Glutamatergic neuron (in vitro differentiated cells): Measurements from ENCODE around the gene STRN4. TPM values are rescaled to one million over a fixed set of nuclear protein-coding genes. Genes with fewer than 3 reads are reported as not detected.

Experiments used
- DNase-seq: peaks from one replicate; pipeline ENCODE4 v3.0.0; 2022
- H3K27ac Mint-ChIP-seq: one replicate; pipeline ENCODE4 v1.8.0; 2020; ENCODE audit warnings: mild to moderate bottlenecking, mixed read lengths, inconsistent platforms; ENCODE audit not compliant: unreplicated experiment
- H3K27me3 Mint-ChIP-seq: one replicate; pipeline ENCODE4 v1.8.0; 2020; ENCODE audit warnings: mild to moderate bottlenecking, moderate library complexity, mixed read lengths, inconsistent platforms; ENCODE audit not compliant: unreplicated experiment
- H3K36me3 Mint-ChIP-seq: one replicate; pipeline ENCODE4 v1.8.0; 2020; ENCODE audit warnings: mild to moderate bottlenecking, mixed read lengths, inconsistent platforms; ENCODE audit not compliant: unreplicated experiment
- H3K4me1 Mint-ChIP-seq: one replicate; pipeline ENCODE4 v1.8.0; 2020; ENCODE audit warnings: mild to moderate bottlenecking, low read depth, mixed read lengths, inconsistent platforms; ENCODE audit not compliant: unreplicated experiment
- H3K4me3 Mint-ChIP-seq: one replicate; pipeline ENCODE4 v1.8.0; 2020; ENCODE audit warnings: mild to moderate bottlenecking, mixed read lengths, inconsistent platforms; ENCODE audit not compliant: unreplicated experiment
- H3K9me3 Mint-ChIP-seq: one replicate; pipeline ENCODE4 v1.8.0; 2020; ENCODE audit warnings: mild to moderate bottlenecking, moderate library complexity, mixed read lengths, inconsistent platforms; ENCODE audit not compliant: unreplicated experiment
- CTCF ChIP-seq: fragments of 200-600 bp; sonication (generic); IDR thresholded peaks from one replicate; pipeline ENCODE4 v1.5.0; 2021; ENCODE audit not compliant: partially characterized antibody, unreplicated experiment
- total RNA-seq: library from RNA; stranded (reverse); fragmentation: NEBNext Ultra II Directional; extraction: Animal tissue kit (Norgen Biotek cat#: 25700); gene quantifications from one replicate; pipeline ENCODE4 v1.2.1, GENCODE V29; 2021; ENCODE audit not compliant: unreplicated experiment

Gene STRN4
- total RNA-seq, 1 donor from 2014 or later: 117 TPM

- no peaks in the 10 kb centered on the region for H3K4me1 Mint-ChIP-seq
- DNase-seq: no peak
- peaks cover 1% of the 10 kb centered on the region for H3K9me3 Mint-ChIP-seq
- no peak overlapping the region for H3K4me3 Mint-ChIP-seq
- H3K36me3 Mint-ChIP-seq: no peaks in the 10 kb centered on the region
- no peak overlapping the region for H3K27ac Mint-ChIP-seq
- no peak for TF ChIP-seq CTCF
- peaks cover 2% of the 10 kb centered on the region for H3K27me3 Mint-ChIP-seq
Measured at GRCh38 chr19:46698395-46699321, 47.6 kb downstream of the STRN4 start.

- peak; percentile 92 for DNase-seq
- TF ChIP-seq CTCF: no peak
- peak overlapping the region; percentile 25 for H3K4me3 Mint-ChIP-seq
- peaks cover 1% of the 10 kb centered on the region for H3K9me3 Mint-ChIP-seq
- H3K4me1 Mint-ChIP-seq: no peaks in the 10 kb centered on the region
- H3K36me3 Mint-ChIP-seq: peaks cover 6% of the 10 kb centered on the region
- H3K27ac Mint-ChIP-seq: no peak overlapping the region
- peaks cover 5% of the 10 kb centered on the region for H3K27me3 Mint-ChIP-seq
Measured at GRCh38 chr19:46697204-46697960, 48.9 kb downstream of the STRN4 start.

GRCh38 chr19:46696866-46697203, 49.4 kb downstream of the STRN4 start:
- Mint-ChIP-seq H3K27ac (no peak overlapping the region), H3K36me3 (peaks cover 6% of the 10 kb centered on the region), H3K4me3 (peak overlapping the region; percentile 25), H3K4me1 (no peaks in the 10 kb centered on the region), H3K27me3 (peaks cover 5% of the 10 kb centered on the region), H3K9me3 (peaks cover 1% of the 10 kb centered on the region)
- no peak for TF ChIP-seq CTCF
- DNase-seq: no peak

GRCh38 chr19:46696052-46696451, 50.2 kb downstream of the STRN4 start:
- Mint-ChIP-seq H3K4me3 (peak overlapping the region; percentile 42), H3K27me3 (peaks cover 5% of the 10 kb centered on the region), H3K36me3 (peaks cover 11% of the 10 kb centered on the region), H3K4me1 (no peaks in the 10 kb centered on the region), H3K9me3 (no peaks in the 10 kb centered on the region), H3K27ac (no peak overlapping the region)
- DNase-seq: no peak
- TF ChIP-seq CTCF: no peak

GRCh38 chr19:46693760-46694159, 52.5 kb downstream of the STRN4 start:
- no peak overlapping the region for H3K4me3 Mint-ChIP-seq
- no peaks in the 10 kb centered on the region for H3K9me3 Mint-ChIP-seq
- peaks cover 5% of the 10 kb centered on the region for H3K27me3 Mint-ChIP-seq
- H3K36me3 Mint-ChIP-seq: peaks cover 21% of the 10 kb centered on the region
- no peak for TF ChIP-seq CTCF
- DNase-seq: no peak
- no peak overlapping the region for H3K27ac Mint-ChIP-seq
- no peaks in the 10 kb centered on the region for H3K4me1 Mint-ChIP-seq
